Vagina (tissue), 2 donors: ENCODE measurements around the gene MIOX. TPM values are rescaled to one million over a fixed set of nuclear protein-coding genes. Genes with fewer than 3 reads are reported as not detected.

Experiments
- DNase-seq, 2 donors: peaks; one replicate each; pipeline ENCODE4 v3.0.0-alpha.2; 2017; ENCODE audit errors: extremely low spot score in 2 of 2
- H3K27ac ChIP-seq: fragments of 200-600 bp; sonication (generic); one replicate; pipeline ENCODE4 v1.5.1; 2019
- H3K27me3 ChIP-seq: fragments of 200-600 bp; sonication (generic); one replicate; pipeline ENCODE4 v1.5.1; 2019
- H3K36me3 ChIP-seq, 2 donors: fragments of 200-600 bp; sonication (generic); one replicate each; pipeline ENCODE4 v1.5.1; 2017 to 2019
- H3K4me1 ChIP-seq: fragments of 200-600 bp; sonication (generic); one replicate; pipeline ENCODE4 v1.5.1; 2019
- H3K4me3 ChIP-seq, 2 donors: fragments of 200-600 bp; sonication (generic); 1 replicate in 1 of 2; 2 replicates in 1 of 2; pipeline ENCODE4 v1.5.1; 2016 to 2019
- H3K9me3 ChIP-seq: fragments of 200-600 bp; sonication (generic); one replicate; pipeline ENCODE4 v1.5.1; 2019
- POLR2A ChIP-seq, 2 donors: fragments of 450-650 bp; IDR thresholded peaks; one replicate each; pipeline ENCODE4 v1.6.1; 2017; ENCODE audit warnings: antibody characterized with exemption in 2 of 2, mild to moderate bottlenecking in 2 of 2, moderate library complexity in 2 of 2
- POLR2AphosphoS5 ChIP-seq, 2 donors: sonication (generic); formaldehyde crosslinking; IDR thresholded peaks; one replicate each; pipeline ENCODE4 v1.9.0; 2017; ENCODE audit warnings: antibody characterized with exemption in 2 of 2, mild to moderate bottlenecking in 2 of 2, low read depth in 1 of 2; ENCODE audit not compliant: insufficient read depth in 1 of 2
- intact Hi-C: fragments of 100-400 bp; cut with DNase I; formaldehyde crosslinking; loops from one replicate; pipeline ENCODE4 v1.15.1; 2023
- total RNA-seq: library from RNA; depleted of rRNA; stranded (reverse); fragments of >200 nt; gene quantifications from one replicate; pipeline ENCODE4 v1.2.3, GENCODE V29; 2016
- TF ChIP-seq, protein P1 (sequence below), 3 experiments: fragments of 450-650 bp in 2 of 3; fragments of 200-600 bp in 1 of 3; sonication (generic) in 1 of 3; IDR thresholded peaks; one replicate each; pipeline ENCODE4 v1.5.1; 2017 to 2019; ENCODE audit warnings: antibody characterized with exemption in 3 of 3, mild to moderate bottlenecking in 2 of 3, moderate library complexity in 2 of 3

The MIOX gene
- total RNA-seq, 1 donor from 2014 or later: not detected

DNA sequence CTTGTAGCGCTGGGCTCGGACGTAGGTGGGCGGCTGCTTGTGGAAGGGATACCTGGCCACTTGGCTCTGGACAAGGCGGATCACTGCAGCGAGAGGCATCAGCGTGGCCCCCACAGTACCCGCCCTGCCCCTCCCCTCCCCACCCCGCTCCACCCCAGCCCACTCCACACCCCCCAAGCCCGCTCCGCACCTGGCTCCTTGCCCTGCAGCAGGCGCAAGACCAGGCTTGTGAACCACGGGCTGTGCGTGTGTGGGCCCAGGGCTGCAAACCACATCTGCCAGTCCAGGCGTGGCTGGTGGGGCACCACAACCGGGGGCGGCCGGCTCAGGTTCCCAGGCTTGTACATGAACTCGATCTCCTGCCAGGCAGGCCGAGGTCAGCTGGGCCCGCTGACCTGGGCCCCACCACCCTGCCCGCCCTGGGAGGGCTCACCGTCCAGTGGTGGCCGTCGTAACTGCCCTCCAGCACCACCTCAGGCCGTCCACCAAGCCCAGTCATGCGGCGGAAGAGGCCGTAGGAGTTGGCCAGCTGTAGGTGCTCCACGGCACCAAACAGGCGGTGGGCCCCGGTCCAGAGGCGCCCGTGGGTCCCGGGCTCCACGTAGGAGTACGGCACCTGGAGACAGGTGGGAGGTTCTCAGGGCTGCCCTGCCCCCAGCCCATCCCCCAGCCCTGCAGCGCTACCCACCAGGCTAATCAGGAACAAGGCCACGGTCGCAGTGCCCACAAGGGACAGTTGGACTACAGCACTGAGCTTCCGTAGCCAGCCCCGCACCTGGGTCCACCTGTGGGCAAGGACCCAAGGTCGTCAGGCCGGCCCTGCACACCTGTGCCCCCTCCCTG, 17.9 kb downstream of the MIOX start:
- no peak overlapping the region for H3K27ac ChIP-seq
- no peaks in the 10 kb centered on the region for H3K9me3 ChIP-seq
- H3K4me3 ChIP-seq: no peak overlapping the region
- H3K4me1 ChIP-seq: peaks cover 45% of the 10 kb centered on the region
- intact Hi-C loops: loop anchor here (5.0 kb wide), 1 partner anchor 567 kb away; no protein-coding TSS in a partner anchor
- H3K27me3 ChIP-seq: no peaks in the 10 kb centered on the region
- TF ChIP-seq POLR2AphosphoS5 (IDR thresholded peaks at IDR 0.05; ENCODE audit: insufficient read depth in 1 of 2, low read depth in 1 of 2): no peak
- H3K36me3 ChIP-seq: peaks cover 0 to 31% of the 10 kb centered on the region in 2 donors
- DNase-seq: no peak

DNA sequence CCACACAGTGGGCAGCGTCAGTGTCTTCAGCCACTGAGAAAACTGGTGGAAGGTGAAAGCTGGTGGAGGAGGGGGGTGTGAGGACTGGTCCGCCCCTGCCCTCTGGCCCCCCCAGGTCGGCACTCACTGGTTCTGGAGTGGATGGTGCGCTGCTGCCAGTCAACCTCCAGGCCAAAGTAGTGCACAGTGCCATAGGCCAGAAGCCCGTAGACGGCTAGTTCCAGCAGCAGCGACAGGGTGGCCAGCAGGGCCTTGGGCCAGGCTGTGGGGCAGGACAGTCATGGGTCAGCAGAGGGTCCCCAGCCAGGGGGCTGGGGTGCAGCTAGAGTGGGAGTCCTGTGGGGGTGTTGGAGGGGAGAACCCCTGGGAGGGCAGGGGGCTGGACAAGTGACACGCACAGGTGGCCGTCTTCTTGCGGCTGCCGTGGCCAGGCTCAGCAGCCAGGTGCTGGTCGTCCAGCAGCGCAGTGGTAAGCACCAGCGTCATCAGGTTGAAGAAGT, 18.7 kb downstream of the MIOX start:
- H3K4me3 ChIP-seq: no peak overlapping the region
- intact Hi-C loops: loop anchor here (5.0 kb wide), 1 partner anchor 568 kb away; no protein-coding TSS in a partner anchor
- H3K36me3 ChIP-seq: peaks cover 0 to 31% of the 10 kb centered on the region in 2 donors
- DNase-seq: no peak
- no peaks in the 10 kb centered on the region for H3K27me3 ChIP-seq
- no peaks in the 10 kb centered on the region for H3K9me3 ChIP-seq
- peaks cover 49% of the 10 kb centered on the region for H3K4me1 ChIP-seq
- H3K27ac ChIP-seq: no peak overlapping the region
- no peak for TF ChIP-seq POLR2AphosphoS5 (IDR thresholded peaks at IDR 0.05; ENCODE audit: insufficient read depth in 1 of 2, low read depth in 1 of 2)
- TF ChIP-seq POLR2A (IDR thresholded peaks at IDR 0.05): no peak
- TF ChIP-seq, protein P1, sequence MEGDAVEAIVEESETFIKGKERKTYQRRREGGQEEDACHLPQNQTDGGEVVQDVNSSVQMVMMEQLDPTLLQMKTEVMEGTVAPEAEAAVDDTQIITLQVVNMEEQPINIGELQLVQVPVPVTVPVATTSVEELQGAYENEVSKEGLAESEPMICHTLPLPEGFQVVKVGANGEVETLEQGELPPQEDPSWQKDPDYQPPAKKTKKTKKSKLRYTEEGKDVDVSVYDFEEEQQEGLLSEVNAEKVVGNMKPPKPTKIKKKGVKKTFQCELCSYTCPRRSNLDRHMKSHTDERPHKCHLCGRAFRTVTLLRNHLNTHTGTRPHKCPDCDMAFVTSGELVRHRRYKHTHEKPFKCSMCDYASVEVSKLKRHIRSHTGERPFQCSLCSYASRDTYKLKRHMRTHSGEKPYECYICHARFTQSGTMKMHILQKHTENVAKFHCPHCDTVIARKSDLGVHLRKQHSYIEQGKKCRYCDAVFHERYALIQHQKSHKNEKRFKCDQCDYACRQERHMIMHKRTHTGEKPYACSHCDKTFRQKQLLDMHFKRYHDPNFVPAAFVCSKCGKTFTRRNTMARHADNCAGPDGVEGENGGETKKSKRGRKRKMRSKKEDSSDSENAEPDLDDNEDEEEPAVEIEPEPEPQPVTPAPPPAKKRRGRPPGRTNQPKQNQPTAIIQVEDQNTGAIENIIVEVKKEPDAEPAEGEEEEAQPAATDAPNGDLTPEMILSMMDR (IDR thresholded peaks at IDR 0.05): no peak

DNA sequence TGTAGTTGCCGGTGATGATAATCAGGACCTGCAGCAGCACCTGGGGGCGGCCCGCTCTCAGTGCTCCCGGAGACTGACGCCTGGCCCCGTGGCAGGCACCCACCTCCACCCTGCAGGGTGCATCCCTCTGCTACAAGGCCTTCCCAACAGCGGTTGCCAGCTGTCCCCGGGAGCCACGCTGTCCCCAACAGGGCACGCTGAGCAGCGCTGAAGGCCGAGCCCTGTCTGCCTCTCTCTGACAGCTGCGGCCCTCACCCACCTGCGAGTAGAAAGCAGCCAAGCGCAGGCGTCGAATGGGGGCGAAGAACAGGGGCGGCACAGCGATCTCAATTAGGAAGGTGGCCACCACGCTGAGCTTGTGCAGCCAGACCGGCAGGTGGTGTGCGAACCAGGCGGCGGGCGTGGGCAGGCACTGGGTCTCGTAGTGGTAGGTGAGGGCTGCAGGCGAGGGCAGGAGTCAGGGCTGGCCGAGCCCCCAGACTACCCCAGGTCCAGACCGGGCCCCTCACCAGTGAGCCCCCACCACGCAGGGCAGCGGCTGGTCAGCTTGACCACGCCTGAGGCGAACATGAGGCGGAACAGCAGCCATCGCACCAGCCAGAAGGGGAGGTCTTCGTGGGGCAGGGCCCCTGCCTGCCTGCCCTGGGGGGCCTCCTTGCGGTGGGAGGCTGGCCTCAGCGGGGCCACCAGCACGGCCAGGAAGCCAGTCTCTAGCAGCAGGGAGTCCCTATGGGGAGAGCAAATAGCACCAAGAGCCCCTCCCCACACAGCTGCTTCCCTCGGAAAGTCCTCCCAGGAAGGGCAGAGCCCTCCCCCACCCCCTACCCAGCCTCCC, 19.3 kb downstream of the MIOX start:
- Histone ChIP-seq H3K4me1 (peaks cover 49% of the 10 kb centered on the region), H3K9me3 (no peaks in the 10 kb centered on the region), H3K4me3 (peak overlapping the region; percentile 63 to 98), H3K27me3 (no peaks in the 10 kb centered on the region), H3K27ac (no peak overlapping the region), H3K36me3 (peaks cover 0 to 31% of the 10 kb centered on the region in 2 donors)
- intact Hi-C loops: loop anchor here (5.0 kb wide), 1 partner anchor 569 kb away; no protein-coding TSS in a partner anchor
- DNase-seq: peak in 1 of 2 donors; percentile 87
- no peak for TF ChIP-seq POLR2AphosphoS5 (IDR thresholded peaks at IDR 0.05; ENCODE audit: insufficient read depth in 1 of 2, low read depth in 1 of 2)
- TF ChIP-seq, protein P1 (IDR thresholded peaks at IDR 0.05): no peak
- TF ChIP-seq POLR2A (IDR thresholded peaks at IDR 0.05): no peak

DNA sequence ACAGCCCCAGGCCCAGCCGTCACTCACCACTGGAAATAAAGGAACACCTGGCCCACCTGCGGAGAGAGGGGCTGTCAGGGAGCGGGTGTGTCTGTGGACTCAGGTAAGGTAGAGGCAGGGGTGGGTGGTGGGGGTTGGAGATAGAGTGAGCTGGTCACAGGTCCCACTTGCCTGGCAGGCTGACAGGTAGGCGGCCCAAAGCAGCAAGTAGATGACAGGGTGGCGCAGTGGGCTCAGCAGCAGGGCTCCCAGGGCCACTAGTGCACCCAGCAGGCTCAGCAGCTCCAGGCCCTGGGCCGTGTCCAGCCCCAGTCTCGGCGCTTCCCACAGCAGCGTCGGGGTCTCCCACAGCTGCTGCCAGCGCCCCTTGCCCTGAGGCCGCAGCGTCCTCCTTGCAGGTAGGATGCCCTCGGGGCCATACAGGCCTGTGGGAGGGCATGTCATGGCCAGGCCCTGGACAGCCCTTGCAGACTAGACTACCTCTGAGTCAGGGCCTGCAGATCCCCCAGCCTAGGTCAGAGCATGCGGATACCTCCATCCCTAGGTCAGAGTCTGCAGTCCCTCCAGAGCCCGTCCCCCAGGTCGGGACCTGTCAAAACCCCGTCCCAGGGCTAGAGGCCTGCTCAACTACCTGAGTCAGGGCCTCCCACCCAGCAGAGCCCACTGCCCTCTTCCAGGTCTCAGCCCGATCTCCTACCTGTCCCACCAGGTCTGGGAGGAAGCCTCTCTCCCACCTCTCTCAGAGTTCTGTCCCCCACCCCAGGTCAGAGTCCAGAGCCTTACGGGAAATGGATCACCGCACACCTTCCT, 20.2 kb downstream of the MIOX start:
- intact Hi-C loops: loop anchor here (5.0 kb wide), 1 partner anchor 570 kb away; no protein-coding TSS in a partner anchor
- Histone ChIP-seq H3K36me3 (peaks cover 0 to 31% of the 10 kb centered on the region in 2 donors), H3K27me3 (no peaks in the 10 kb centered on the region), H3K27ac (peak overlapping the region; percentile 90), H3K4me3 (peak overlapping the region; percentile 63 to 98), H3K9me3 (no peaks in the 10 kb centered on the region), H3K4me1 (peaks cover 49% of the 10 kb centered on the region)
- TF ChIP-seq POLR2A (IDR thresholded peaks at IDR 0.05) (no peak), POLR2AphosphoS5 (IDR thresholded peaks at IDR 0.05; ENCODE audit: insufficient read depth in 1 of 2, low read depth in 1 of 2) (no peak)
- TF ChIP-seq, protein P1 (IDR thresholded peaks at IDR 0.05): no peak
- no peak for DNase-seq
